Astrocyte (in vitro differentiated cells and primary cell): ENCODE results near the gene FEM1A. TPM values are rescaled to one million over a fixed set of nuclear protein-coding genes. Genes with fewer than 3 reads are reported as not detected.
"Not testable (repeated sequence)": the region's sequence is repeated elsewhere in the genome, so short reads cannot be mapped to it uniquely, and the experiment has no call there.

ENCODE experiments used
- DNase-seq: peaks from one replicate; pipeline ENCODE4 v3.0.0-alpha.2; 2010; ENCODE audit warnings: low read depth
- FAIRE-seq: peaks from 2 replicates; lab custom pipeline; 2011; peaks lifted over from hg19 to GRCh38; lab: Jason Lieb, UNC
- H2AFZ ChIP-seq: 2 replicates; pipeline ENCODE4 v1.6.0; 2012; ENCODE audit warnings: low read depth, low read length, inconsistent platforms
- H3K27ac ChIP-seq: 2 replicates; pipeline ENCODE4 v1.5.1; 2011; ENCODE audit warnings: low read depth, low read length, inconsistent platforms
- H3K27me3 ChIP-seq: 2 replicates; pipeline ENCODE4 v1.6.0; 2011; ENCODE audit warnings: low read length, inconsistent platforms; ENCODE audit not compliant: insufficient read depth
- H3K36me3 ChIP-seq: 2 replicates; pipeline ENCODE4 v1.5.1; 2011; ENCODE audit warnings: low read length, inconsistent platforms; ENCODE audit not compliant: insufficient read depth
- H3K4me1 ChIP-seq: 2 replicates; pipeline ENCODE4 v1.5.1; 2011; ENCODE audit warnings: low read length, inconsistent platforms; ENCODE audit not compliant: insufficient read depth
- H3K4me2 ChIP-seq: 2 replicates; pipeline ENCODE4 v1.6.0; 2012; ENCODE audit warnings: low read length, inconsistent platforms
- H3K4me3 ChIP-seq: 2 replicates; pipeline ENCODE4 v1.5.1; 2011; ENCODE audit warnings: low read depth, mild to moderate bottlenecking, low read length, inconsistent platforms; ENCODE audit not compliant: insufficient read depth
- H3K79me2 ChIP-seq: 2 replicates; pipeline ENCODE4 v1.6.0; 2012; ENCODE audit warnings: mild to moderate bottlenecking, low read length, inconsistent platforms; ENCODE audit not compliant: insufficient read depth
- H3K9ac ChIP-seq: 2 replicates; pipeline ENCODE4 v1.6.0; 2012; ENCODE audit warnings: mild to moderate bottlenecking, low read length, inconsistent platforms
- H3K9me3 ChIP-seq: 2 replicates; pipeline ENCODE4 v1.5.1; 2012; ENCODE audit warnings: low read depth, mild to moderate bottlenecking, low read length, inconsistent platforms; ENCODE audit not compliant: insufficient read depth
- H4K20me1 ChIP-seq: 2 replicates; pipeline ENCODE4 v1.6.0; 2012; ENCODE audit warnings: low read length, inconsistent platforms; ENCODE audit not compliant: insufficient read depth
- H3K27ac Mint-ChIP-seq: one replicate; pipeline ENCODE4 v1.8.0; 2021; ENCODE audit warnings: mild to moderate bottlenecking, mixed read lengths; ENCODE audit not compliant: unreplicated experiment
- H3K27me3 Mint-ChIP-seq: one replicate; pipeline ENCODE4 v1.8.0; 2021; ENCODE audit warnings: low read depth, mixed read lengths; ENCODE audit not compliant: unreplicated experiment
- H3K36me3 Mint-ChIP-seq: one replicate; pipeline ENCODE4 v1.8.0; 2021; ENCODE audit warnings: low read depth, mixed read lengths; ENCODE audit not compliant: unreplicated experiment
- H3K4me1 Mint-ChIP-seq: one replicate; pipeline ENCODE4 v1.8.0; 2021; ENCODE audit warnings: low read depth, mixed read lengths; ENCODE audit not compliant: unreplicated experiment
- H3K4me3 Mint-ChIP-seq: one replicate; pipeline ENCODE4 v1.8.0; 2021; ENCODE audit warnings: mild to moderate bottlenecking, moderate library complexity, mixed read lengths; ENCODE audit not compliant: unreplicated experiment
- H3K9me3 Mint-ChIP-seq: one replicate; pipeline ENCODE4 v1.8.0; 2021; ENCODE audit warnings: mild to moderate bottlenecking, mixed read lengths; ENCODE audit not compliant: unreplicated experiment
- CTCF ChIP-seq: IDR thresholded peaks from 2 replicates; pipeline ENCODE4 v1.5.1; 2011; ENCODE audit warnings: low read depth, mild to moderate bottlenecking, inconsistent platforms, low read length, moderate library complexity; ENCODE audit not compliant: insufficient read depth
- EZH2 ChIP-seq: IDR thresholded peaks from 2 replicates; pipeline ENCODE4 v1.6.1; 2012; ENCODE audit warnings: mild to moderate bottlenecking, low read length, inconsistent platforms; ENCODE audit not compliant: insufficient read depth
- total RNA-seq: library from RNA; stranded (reverse); gene quantifications from 2 replicates; pipeline ENCODE4 v1.2.1, GENCODE V29; 2021

The FEM1A gene
- total RNA-seq, 1 donor from 2014 or later: 12.0 TPM

GRCh38 chr19:4803736-4804695 lies 12.5 kb downstream of the FEM1A start:
- H3K4me3 Mint-ChIP-seq: no peak overlapping the region
- Histone ChIP-seq H3K36me3 (no peaks in the 10 kb centered on the region), H4K20me1 (no peaks in the 10 kb centered on the region), H2AFZ (no peak overlapping the region), H3K27me3 (no peaks in the 10 kb centered on the region), H3K4me1 (no peaks in the 10 kb centered on the region), H3K9ac (no peak overlapping the region), H3K79me2 (no peaks in the 10 kb centered on the region), H3K4me3 (no peak overlapping the region), H3K27ac (no peak overlapping the region), H3K4me2 (no peak overlapping the region), H3K9me3 (no peaks in the 10 kb centered on the region)
- H3K27me3 Mint-ChIP-seq: no peaks in the 10 kb centered on the region
- FAIRE-seq (no peak), DNase-seq (peak; percentile 9)
- H3K36me3 Mint-ChIP-seq: no peaks in the 10 kb centered on the region
- TF ChIP-seq EZH2: no peak
- peak; percentile 62 for TF ChIP-seq CTCF
- no peaks in the 10 kb centered on the region for H3K4me1 Mint-ChIP-seq
- no peak overlapping the region for H3K27ac Mint-ChIP-seq
- no peaks in the 10 kb centered on the region for H3K9me3 Mint-ChIP-seq

- H3K4me3 Mint-ChIP-seq, H3K9me3 Mint-ChIP-seq, H3K36me3 Mint-ChIP-seq, FAIRE-seq, H2AFZ ChIP-seq, DNase-seq, H3K4me3 ChIP-seq, H3K79me2 ChIP-seq, H3K4me2 ChIP-seq, H3K9ac ChIP-seq, H3K4me1 ChIP-seq, H3K27me3 ChIP-seq, H3K27me3 Mint-ChIP-seq, H3K36me3 ChIP-seq, H3K27ac ChIP-seq, H3K4me1 Mint-ChIP-seq, H3K27ac Mint-ChIP-seq, H3K9me3 ChIP-seq, H4K20me1 ChIP-seq: not testable (repeated sequence)
Observed at GRCh38 chr19:4805140-4805539, 13.6 kb downstream of the FEM1A start.

GRCh38 chr19:4806384-4806783 lies 14.8 kb downstream of the FEM1A start:
- TF ChIP-seq EZH2 (no peak), CTCF (no peak)
- H3K9me3 Mint-ChIP-seq: no peaks in the 10 kb centered on the region
- FAIRE-seq: no peak

More at GRCh38 chr19:4806384-4806783, 14.8 kb downstream of the FEM1A start:
- Histone ChIP-seq H3K27ac (no peak overlapping the region), H3K36me3 (no peaks in the 10 kb centered on the region), H3K4me1 (peaks cover 2% of the 10 kb centered on the region), H3K4me2 (no peak overlapping the region), H3K9me3 (no peaks in the 10 kb centered on the region), H4K20me1 (no peaks in the 10 kb centered on the region), H3K9ac (no peak overlapping the region), H3K27me3 (no peaks in the 10 kb centered on the region), H3K79me2 (no peaks in the 10 kb centered on the region), H2AFZ (no peak overlapping the region), H3K4me3 (no peak overlapping the region)
- Mint-ChIP-seq H3K4me3 (no peak overlapping the region), H3K36me3 (no peaks in the 10 kb centered on the region), H3K27me3 (no peaks in the 10 kb centered on the region), H3K27ac (no peak overlapping the region), H3K4me1 (peaks cover 3% of the 10 kb centered on the region)
- DNase-seq: no peak
